GM23248 (cell line): ENCODE data around the gene INPP5A. TPM values are rescaled to one million over a fixed set of nuclear protein-coding genes. Genes with fewer than 3 reads are reported as not detected.

Experiments
- DNase-seq: peaks from one replicate; pipeline ENCODE4 v3.0.0-alpha.2; 2015
- H2AFZ ChIP-seq: fragments of 200-600 bp; sonication (generic); 2 replicates; pipeline ENCODE4 v1.6.1; 2016; ENCODE audit warnings: antibody characterized with exemption
- H3F3A ChIP-seq: fragments of 200-600 bp; sonication (generic); 2 replicates; pipeline ENCODE4 v1.6.1; 2016; ENCODE audit warnings: mild to moderate bottlenecking, antibody characterized with exemption, mixed run types; ENCODE audit not compliant: insufficient read depth
- H3K27ac ChIP-seq: fragments of 200-600 bp; sonication (generic); 2 replicates; pipeline ENCODE4 v1.5.1; 2016; ENCODE audit warnings: mild to moderate bottlenecking
- H3K27me3 ChIP-seq: fragments of 200-600 bp; sonication (generic); replicated peaks from 2 replicates; pipeline ENCODE4 v1.6.1; 2016; ENCODE audit warnings: mild to moderate bottlenecking; ENCODE audit not compliant: insufficient read depth
- H3K36me3 ChIP-seq: fragments of 200-600 bp; sonication (generic); 2 replicates; pipeline ENCODE4 v1.6.1; 2016; ENCODE audit warnings: low read depth, mild to moderate bottlenecking
- H3K4me1 ChIP-seq: fragments of 200-600 bp; sonication (generic); 2 replicates; pipeline ENCODE4 v1.6.1; 2016; ENCODE audit warnings: mild to moderate bottlenecking; ENCODE audit not compliant: insufficient read depth
- H3K4me2 ChIP-seq: fragments of 200-600 bp; sonication (generic); one replicate; pipeline ENCODE4 v1.6.1; 2016; ENCODE audit warnings: mild to moderate bottlenecking; ENCODE audit not compliant: unreplicated experiment
- H3K4me3 ChIP-seq: fragments of 200-600 bp; sonication (generic); 2 replicates; pipeline ENCODE4 v1.5.1; 2016; ENCODE audit warnings: mild to moderate bottlenecking
- H3K79me2 ChIP-seq: fragments of 200-600 bp; sonication (generic); 2 replicates; pipeline ENCODE4 v1.6.1; 2016; ENCODE audit warnings: mild to moderate bottlenecking; ENCODE audit not compliant: insufficient read depth
- H3K9ac ChIP-seq: fragments of 200-600 bp; sonication (generic); 2 replicates; pipeline ENCODE4 v1.6.1; 2016; ENCODE audit warnings: mild to moderate bottlenecking
- H3K9me2 ChIP-seq: fragments of 200-600 bp; sonication (generic); 2 replicates; pipeline ENCODE4 v1.6.1; 2016; ENCODE audit warnings: mixed run types, mild to moderate bottlenecking, moderate library complexity; ENCODE audit not compliant: insufficient read depth
- H3K9me3 ChIP-seq: fragments of 200-600 bp; sonication (generic); one replicate; pipeline ENCODE4 v1.6.1; 2017; ENCODE audit warnings: low read depth
- H4K20me1 ChIP-seq: fragments of 200-600 bp; sonication (generic); 2 replicates; pipeline ENCODE4 v1.6.0; 2016; ENCODE audit not compliant: insufficient read depth
- EZH2 ChIP-seq: fragments of 200-600 bp; sonication (generic); IDR thresholded peaks from 2 replicates; pipeline ENCODE4 v1.6.1; 2018; ENCODE audit warnings: antibody characterized with exemption, mild to moderate bottlenecking; ENCODE audit not compliant: insufficient read depth, poor library complexity, severe bottlenecking
- EZH2phosphoT487 ChIP-seq: fragments of 200-600 bp; sonication (generic); IDR thresholded peaks from 2 replicates; pipeline ENCODE4 v1.6.1; 2018; ENCODE audit warnings: antibody characterized with exemption, moderate library complexity, mild to moderate bottlenecking, low read depth; ENCODE audit not compliant: insufficient read depth
- WGBS, 2 experiments: methylation state at CpG; one replicate each; pipeline ENCODE4 v1.1.6; 2015 to 2017; ENCODE audit warnings: low lambda C conversion rate in 2 of 2, low coverage in 1 of 2; ENCODE audit errors: missing lambda C conversion rate in 2 of 2; 5-methylcytosine and 5-hydroxymethylcytosine counted together
- in situ Hi-C: fragments of 300-500 bp; cut with MboI; formaldehyde crosslinking; loops from 2 replicates; pipeline ENCODE4 v1.15.0; 2020
- polyA plus RNA-seq: library from polyadenylated mRNA; unstranded; fragments of >200 nt; fragmentation: Nextera tagmentation; extraction: Ambion mirVana; gene quantifications from 2 replicates; pipeline ENCODE4 v1.2.1, GENCODE V29; 2016
- total RNA-seq: library from RNA; depleted of rRNA; stranded (reverse); fragments of >200 nt; shearing (Covaris generic); gene quantifications from 2 replicates; pipeline ENCODE4 v1.2.3, GENCODE V29; 2014

The INPP5A gene
- total and polyA plus RNA-seq, 2 experiments from 2014 or later = 2.3 to 35.2 TPM

DNA sequence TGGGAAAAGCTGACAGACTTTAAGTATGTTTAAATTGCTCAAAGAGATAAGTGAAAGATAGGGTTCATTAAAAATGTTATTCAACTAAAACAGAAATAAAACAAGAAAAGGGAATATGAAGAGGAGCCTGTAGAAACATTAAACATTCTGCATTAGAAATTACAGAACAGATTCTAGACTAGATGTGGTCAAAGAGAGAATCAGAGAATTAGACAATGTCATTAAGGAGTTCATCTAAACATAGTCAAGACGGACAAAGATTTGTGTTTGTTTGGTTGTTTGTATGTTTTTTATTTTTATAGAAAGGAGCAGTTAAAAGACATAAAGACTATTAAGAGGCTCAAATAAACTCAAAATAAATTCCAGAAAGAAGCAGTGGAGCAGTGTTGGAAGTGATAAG is 168.4 kb downstream of the INPP5A start:
- peak; percentile 17 for DNase-seq
- no peaks in the 10 kb centered on the region for H4K20me1 ChIP-seq
- no peaks in the 10 kb centered on the region for H3K27me3 ChIP-seq
- peaks cover under 1% of the 10 kb centered on the region; the same call in 1 of the 2 replicates for H3K4me1 ChIP-seq
- no peak overlapping the region for H2AFZ ChIP-seq
- H3K9me3 ChIP-seq = peaks cover 5% of the 10 kb centered on the region
- H3K4me3 ChIP-seq = no peak overlapping the region
- H3K27ac ChIP-seq = no peak overlapping the region
- peaks cover 9% of the 10 kb centered on the region for H3K36me3 ChIP-seq
- TF ChIP-seq EZH2phosphoT487 = no peak
- no peak for TF ChIP-seq EZH2
- no peak overlapping the region for H3K9ac ChIP-seq
- no peaks in the 10 kb centered on the region for H3F3A ChIP-seq
- H3K4me2 ChIP-seq = no peak overlapping the region
- no peaks in the 10 kb centered on the region for H3K9me2 ChIP-seq
- 100% methylated on average over 1 of the region's 1 CpG for WGBS, 2 experiments
- in situ Hi-C loops = no loop called here
- no peaks in the 10 kb centered on the region for H3K79me2 ChIP-seq

- TF ChIP-seq EZH2 (no peak), EZH2phosphoT487 (no peak)
- peaks cover 9% of the 10 kb centered on the region for H3K36me3 ChIP-seq
- in situ Hi-C loops = no loop called here
These were observed 169.1 kb downstream of the INPP5A start for GRCh38 chr10:132706701-132707100.

DNA sequence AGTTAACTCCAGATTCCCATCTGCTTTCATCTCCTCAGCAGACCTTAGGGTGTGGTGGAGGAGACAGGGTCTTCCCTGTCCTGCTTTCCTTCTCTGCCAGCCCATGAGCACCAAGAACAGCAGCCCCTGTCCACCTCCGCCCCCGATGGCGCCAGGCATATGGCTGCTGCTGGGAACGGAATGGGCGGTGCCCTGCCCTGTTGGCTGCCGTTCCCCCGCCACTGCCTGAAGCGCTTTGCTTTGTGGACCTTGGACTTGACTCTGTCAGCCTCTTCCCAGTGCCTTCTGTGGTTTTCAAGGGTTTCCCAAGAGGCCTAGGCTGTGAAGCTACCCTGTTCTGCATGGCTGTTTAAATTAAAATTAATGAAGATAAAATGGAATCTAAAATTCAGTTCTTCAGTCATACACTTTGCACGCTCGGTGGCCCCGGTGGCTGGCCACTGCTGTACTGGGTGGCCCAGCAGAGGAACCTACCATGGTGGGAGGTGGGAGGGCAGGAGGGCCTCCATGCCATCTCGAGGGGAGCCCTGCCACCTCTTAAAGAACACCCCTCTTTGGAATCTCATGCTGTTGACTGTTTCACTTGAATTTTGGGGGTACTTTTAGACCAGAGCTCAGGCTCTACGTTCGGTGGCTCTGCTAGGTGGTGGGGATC is 169.7 kb downstream of the INPP5A start:
- H3K4me3 ChIP-seq = no peak overlapping the region
- no peaks in the 10 kb centered on the region for H4K20me1 ChIP-seq
- no peaks in the 10 kb centered on the region for H3K27me3 ChIP-seq
- WGBS, 2 experiments = 95 to 97% methylated on average over 13 to 14 of the region's 14 CpGs
- H3K4me2 ChIP-seq = no peak overlapping the region
- H2AFZ ChIP-seq = no peak overlapping the region
- no peaks in the 10 kb centered on the region for H3F3A ChIP-seq
- TF ChIP-seq EZH2phosphoT487 (no peak), EZH2 (no peak)
- in situ Hi-C loops = no loop called here
- H3K27ac ChIP-seq = no peak overlapping the region
- DNase-seq = no peak
- H3K36me3 ChIP-seq = peaks cover 9% of the 10 kb centered on the region
- H3K79me2 ChIP-seq = no peaks in the 10 kb centered on the region
- H3K9me3 ChIP-seq = peaks cover 5% of the 10 kb centered on the region
- no peaks in the 10 kb centered on the region for H3K4me1 ChIP-seq
- no peak overlapping the region for H3K9ac ChIP-seq
- no peaks in the 10 kb centered on the region for H3K9me2 ChIP-seq

More at GRCh38 chr10:132706701-132707100, 169.1 kb downstream of the INPP5A start:
- no peaks in the 10 kb centered on the region for H3F3A ChIP-seq
- H4K20me1 ChIP-seq = no peaks in the 10 kb centered on the region
- H3K9ac ChIP-seq = no peak overlapping the region
- no peaks in the 10 kb centered on the region for H3K4me1 ChIP-seq
- no peak for DNase-seq
- H3K9me3 ChIP-seq = peaks cover 5% of the 10 kb centered on the region
- no peaks in the 10 kb centered on the region for H3K79me2 ChIP-seq
- no peak overlapping the region for H3K27ac ChIP-seq
- no peak overlapping the region for H3K4me3 ChIP-seq
- H2AFZ ChIP-seq = no peak overlapping the region
- no peaks in the 10 kb centered on the region for H3K27me3 ChIP-seq
- no peak overlapping the region for H3K4me2 ChIP-seq
- 97 to 99% methylated on average over 11 of the region's 11 CpGs for WGBS, 2 experiments
- no peaks in the 10 kb centered on the region for H3K9me2 ChIP-seq

GRCh38 chr10:132707776-132708171 is 170.2 kb downstream of the INPP5A start:
- no peak overlapping the region for H3K27ac ChIP-seq
- no peaks in the 10 kb centered on the region for H4K20me1 ChIP-seq
- no peaks in the 10 kb centered on the region for H3K79me2 ChIP-seq
- peaks cover 5% of the 10 kb centered on the region for H3K9me3 ChIP-seq
- no peak overlapping the region for H3K9ac ChIP-seq
- H3K4me2 ChIP-seq = no peak overlapping the region
- H3K4me1 ChIP-seq = no peaks in the 10 kb centered on the region
- no peak overlapping the region for H3K4me3 ChIP-seq
- DNase-seq = no peak
- H3K9me2 ChIP-seq = no peaks in the 10 kb centered on the region
- in situ Hi-C loops = no loop called here
- H3F3A ChIP-seq = no peaks in the 10 kb centered on the region
- H3K36me3 ChIP-seq = peaks cover 9% of the 10 kb centered on the region
- H2AFZ ChIP-seq = no peak overlapping the region
- no peak for TF ChIP-seq EZH2phosphoT487
- no peaks in the 10 kb centered on the region for H3K27me3 ChIP-seq
- WGBS, 2 experiments = 95 to 98% methylated on average over 9 to 15 of the region's 15 CpGs
